Measurements from ENCODE around the gene UPP1.

GRCh38 chr7:48085942-48086341 is 3.1 kb upstream of the UPP1 start:
- TF ChIP-seq CSDC2 (CRISPR knock-in tag; IDR thresholded peaks at IDR 0.05) (no peak), ZNF8 (CRISPR knock-in tag; IDR thresholded peaks at IDR 0.05) (no peak), CREB5 (CRISPR knock-in tag; IDR thresholded peaks at IDR 0.05; ENCODE audit: low read depth) (no peak), RARB (CRISPR knock-in tag; IDR thresholded peaks at IDR 0.05) (no peak), ZFP30 (CRISPR knock-in tag; IDR thresholded peaks at IDR 0.05) (no peak), PATZ1 (CRISPR knock-in tag; IDR thresholded peaks at IDR 0.05; ENCODE audit: borderline replicate concordance) (no peak), OSR1 (CRISPR knock-in tag; IDR thresholded peaks at IDR 0.05) (no peak)

Measured in SK-N-SH treated with all-trans-retinoic acid at 6 μM for 48 hours (cell line).